Measurements from ENCODE around the gene AMPH. TPM values are rescaled to one million over a fixed set of nuclear protein-coding genes. Genes with fewer than 3 reads are reported as not detected.

Gene AMPH
- total RNA-seq, 1 donor from 2014 or later: not detected

- POLR2A ChIA-PET: no interaction called here
- intact Hi-C loops (cut with micrococcal nuclease): no loop called here
- Mint-ChIP-seq H3K27ac (no peak overlapping the region), H3K27me3 (peaks cover 7% of the 10 kb centered on the region), H3K4me1 (no peaks in the 10 kb centered on the region), H3K36me3 (ENCODE audit: low read depth) (no peaks in the 10 kb centered on the region), H3K4me3 (no peak overlapping the region), H3K9me3 (no peaks in the 10 kb centered on the region)
- CTCF ChIA-PET: no interaction called here
- DNase-seq: no peak
- TF ChIP-seq CTCF (IDR thresholded peaks at IDR 0.05): no peak
- no peak for ATAC-seq (ENCODE audit: low read depth)
These were observed 30.4 kb downstream of the AMPH start for GRCh38 chr7:38600741-38601140.

DNA sequence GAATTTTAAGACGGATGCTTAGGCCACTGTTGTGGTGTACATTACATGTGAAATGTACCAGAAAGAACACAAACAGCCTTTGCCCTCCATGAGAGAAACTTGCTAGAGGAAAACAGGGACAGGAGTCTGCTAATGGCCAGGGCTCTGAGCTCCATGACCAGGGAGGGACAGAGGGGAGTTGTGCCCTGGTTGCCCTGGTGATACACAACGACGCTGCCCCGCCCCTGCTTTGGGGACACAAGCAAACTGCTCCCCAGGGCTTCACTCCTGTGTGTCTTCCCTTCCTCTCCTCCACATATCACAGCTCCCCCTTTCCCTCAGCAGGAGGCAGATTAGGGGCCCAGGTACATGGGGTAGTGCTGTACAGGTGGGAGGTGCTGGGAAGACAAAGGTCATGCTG is 36.2 kb downstream of the AMPH start:
- Mint-ChIP-seq H3K9me3 (no peaks in the 10 kb centered on the region), H3K27ac (no peak overlapping the region), H3K27me3 (peaks cover 4% of the 10 kb centered on the region), H3K4me1 (no peaks in the 10 kb centered on the region), H3K36me3 (ENCODE audit: low read depth) (no peaks in the 10 kb centered on the region), H3K4me3 (no peak overlapping the region)
- intact Hi-C loops (cut with micrococcal nuclease): no loop called here
- POLR2A ChIA-PET: no interaction called here
- CTCF ChIA-PET: no interaction called here
- DNase-seq (no peak), ATAC-seq (ENCODE audit: low read depth) (no peak)
- TF ChIP-seq CTCF (IDR thresholded peaks at IDR 0.05): no peak

- ATAC-seq (ENCODE audit: low read depth): no peak
- Mint-ChIP-seq H3K36me3 (ENCODE audit: low read depth) (no peaks in the 10 kb centered on the region), H3K27me3 (peaks cover 4% of the 10 kb centered on the region), H3K9me3 (no peaks in the 10 kb centered on the region), H3K4me1 (no peaks in the 10 kb centered on the region), H3K4me3 (no peak overlapping the region), H3K27ac (no peak overlapping the region)
- TF ChIP-seq CTCF (IDR thresholded peaks at IDR 0.05): no peak
- intact Hi-C loops (cut with micrococcal nuclease): no loop called here
- DNase-seq: no peak
- CTCF ChIA-PET: no interaction called here
- POLR2A ChIA-PET: no interaction called here
These were observed 38.4 kb downstream of the AMPH start for GRCh38 chr7:38592737-38593288.

- no peak for TF ChIP-seq CTCF (IDR thresholded peaks at IDR 0.05)
- CTCF ChIA-PET: no interaction called here
- intact Hi-C loops (cut with micrococcal nuclease): no loop called here
- Mint-ChIP-seq H3K27me3 (peaks cover 7% of the 10 kb centered on the region), H3K36me3 (ENCODE audit: low read depth) (no peaks in the 10 kb centered on the region), H3K27ac (no peak overlapping the region), H3K4me1 (no peaks in the 10 kb centered on the region), H3K9me3 (no peaks in the 10 kb centered on the region), H3K4me3 (no peak overlapping the region)
- no peak for ATAC-seq (ENCODE audit: low read depth)
- no peak for DNase-seq
- POLR2A ChIA-PET: no interaction called here
These were observed 45.4 kb downstream of the AMPH start for GRCh38 chr7:38585572-38586354.

- intact Hi-C loops (cut with micrococcal nuclease): no loop called here
- Mint-ChIP-seq H3K4me3 (no peak overlapping the region), H3K36me3 (ENCODE audit: low read depth) (no peaks in the 10 kb centered on the region), H3K4me1 (no peaks in the 10 kb centered on the region), H3K27me3 (peaks cover 4% of the 10 kb centered on the region), H3K9me3 (no peaks in the 10 kb centered on the region), H3K27ac (no peak overlapping the region)
- DNase-seq (no peak), ATAC-seq (ENCODE audit: low read depth) (no peak)
- CTCF ChIA-PET: no interaction called here
- TF ChIP-seq CTCF (IDR thresholded peaks at IDR 0.05): no peak
- POLR2A ChIA-PET: no interaction called here
These were observed 46.5 kb downstream of the AMPH start for GRCh38 chr7:38584443-38585210.
